Measurements from ENCODE around the gene ZNF331. TPM values are rescaled to one million over a fixed set of nuclear protein-coding genes. Genes with fewer than 3 reads are reported as not detected.

Gene ZNF331
- total and polyA plus RNA-seq, 2 donors = 7.6 to 26.9 TPM

- no peaks in the 10 kb centered on the region for H3K27me3 ChIP-seq (ENCODE audit: control insufficient read depth in 2 of 2, insufficient read depth in 1 of 2, low read length in 1 of 2)
- H3K4me3 ChIP-seq (ENCODE audit: low read length in 2 of 2) = no peak overlapping the region
- H3K9me3 ChIP-seq (ENCODE audit: control insufficient read depth in 2 of 2, insufficient read depth in 1 of 2, low read length in 1 of 2) = peaks cover 5% of the 10 kb centered on the region in 2 donors
- no peak for DNase-seq (ENCODE audit: low read depth in 6 of 9, low spot score in 9 of 9)
- H3K36me3 ChIP-seq (ENCODE audit: control insufficient read depth in 2 of 2, insufficient read depth in 2 of 2, low read length in 1 of 2) = peaks cover 2 to 4% of the 10 kb centered on the region in 2 donors
- H3K27ac ChIP-seq (ENCODE audit: low read depth in 1 of 2, low read length in 1 of 2) = no peak overlapping the region
- peaks cover 0 to 3% of the 10 kb centered on the region in 2 donors for H3K4me1 ChIP-seq (ENCODE audit: control insufficient read depth in 2 of 2, insufficient read depth in 2 of 2, low read length in 2 of 2)
- 98% methylated on average over 6 of the region's 6 CpGs for WGBS
Measured at GRCh38 chr19:53552001-53552721, 14.2 kb downstream of the ZNF331 start.

GRCh38 chr19:53553156-53553555, 15.2 kb downstream of the ZNF331 start:
- Histone ChIP-seq H3K36me3 (ENCODE audit: control insufficient read depth in 2 of 2, insufficient read depth in 2 of 2, low read length in 1 of 2) (peaks cover 4 to 5% of the 10 kb centered on the region in 2 donors), H3K4me3 (ENCODE audit: low read length in 2 of 2) (no peak overlapping the region), H3K27me3 (ENCODE audit: control insufficient read depth in 2 of 2, insufficient read depth in 1 of 2, low read length in 1 of 2) (no peaks in the 10 kb centered on the region), H3K9me3 (ENCODE audit: control insufficient read depth in 2 of 2, insufficient read depth in 1 of 2, low read length in 1 of 2) (peaks cover 5% of the 10 kb centered on the region in 2 donors), H3K27ac (ENCODE audit: low read depth in 1 of 2, low read length in 1 of 2) (no peak overlapping the region), H3K4me1 (ENCODE audit: control insufficient read depth in 2 of 2, insufficient read depth in 2 of 2, low read length in 2 of 2) (peaks cover 0 to 3% of the 10 kb centered on the region in 2 donors)
- no peak for DNase-seq (ENCODE audit: low read depth in 6 of 9, low spot score in 9 of 9)
- 98% methylated on average over 2 of the region's 2 CpGs for WGBS

GRCh38 chr19:53553865-53554791, 16.2 kb downstream of the ZNF331 start:
- Histone ChIP-seq H3K4me3 (ENCODE audit: low read length in 2 of 2) (peak overlapping the region; percentile 51 to 52), H3K36me3 (ENCODE audit: control insufficient read depth in 2 of 2, insufficient read depth in 2 of 2, low read length in 1 of 2) (peaks cover 5 to 8% of the 10 kb centered on the region in 2 donors), H3K4me1 (ENCODE audit: control insufficient read depth in 2 of 2, insufficient read depth in 2 of 2, low read length in 2 of 2) (peaks cover 0 to 3% of the 10 kb centered on the region in 2 donors), H3K27ac (ENCODE audit: low read depth in 1 of 2, low read length in 1 of 2) (peak overlapping the region; percentile 62 to 90), H3K9me3 (ENCODE audit: control insufficient read depth in 2 of 2, insufficient read depth in 1 of 2, low read length in 1 of 2) (peaks cover 5% of the 10 kb centered on the region in 2 donors), H3K27me3 (ENCODE audit: control insufficient read depth in 2 of 2, insufficient read depth in 1 of 2, low read length in 1 of 2) (no peaks in the 10 kb centered on the region)
- DNase-seq (ENCODE audit: low read depth in 6 of 9, low spot score in 9 of 9) = peak; percentile 65 to 90 (median 76)
- 55% methylated on average over 77 of the region's 77 CpGs for WGBS

GRCh38 chr19:53554804-53555203, 16.9 kb downstream of the ZNF331 start:
- Histone ChIP-seq H3K27ac (ENCODE audit: low read depth in 1 of 2, low read length in 1 of 2) (peak overlapping the region; percentile 55 to 90), H3K36me3 (ENCODE audit: control insufficient read depth in 2 of 2, insufficient read depth in 2 of 2, low read length in 1 of 2) (peaks cover 5 to 8% of the 10 kb centered on the region in 2 donors), H3K4me3 (ENCODE audit: low read length in 2 of 2) (peak overlapping the region; percentile 51 to 52), H3K9me3 (ENCODE audit: control insufficient read depth in 2 of 2, insufficient read depth in 1 of 2, low read length in 1 of 2) (peaks cover 5% of the 10 kb centered on the region in 2 donors), H3K4me1 (ENCODE audit: control insufficient read depth in 2 of 2, insufficient read depth in 2 of 2, low read length in 2 of 2) (peaks cover 0 to 3% of the 10 kb centered on the region in 2 donors), H3K27me3 (ENCODE audit: control insufficient read depth in 2 of 2, insufficient read depth in 1 of 2, low read length in 1 of 2) (no peaks in the 10 kb centered on the region)
- WGBS = 62% methylated on average over 24 of the region's 24 CpGs
- no peak for DNase-seq (ENCODE audit: low read depth in 6 of 9, low spot score in 9 of 9)

- H3K27me3 ChIP-seq (ENCODE audit: control insufficient read depth in 2 of 2, insufficient read depth in 1 of 2, low read length in 1 of 2) = no peaks in the 10 kb centered on the region
- H3K4me3 ChIP-seq (ENCODE audit: low read length in 2 of 2) = no peak overlapping the region
- no peak for DNase-seq (ENCODE audit: low read depth in 6 of 9, low spot score in 9 of 9)
- peaks cover 5% of the 10 kb centered on the region in 2 donors for H3K9me3 ChIP-seq (ENCODE audit: control insufficient read depth in 2 of 2, insufficient read depth in 1 of 2, low read length in 1 of 2)
- 89% methylated on average over 13 of the region's 13 CpGs for WGBS
- H3K36me3 ChIP-seq (ENCODE audit: control insufficient read depth in 2 of 2, insufficient read depth in 2 of 2, low read length in 1 of 2) = peaks cover 5 to 8% of the 10 kb centered on the region in 2 donors
- peaks cover 0 to 3% of the 10 kb centered on the region in 2 donors for H3K4me1 ChIP-seq (ENCODE audit: control insufficient read depth in 2 of 2, insufficient read depth in 2 of 2, low read length in 2 of 2)
- H3K27ac ChIP-seq (ENCODE audit: low read depth in 1 of 2, low read length in 1 of 2) = peak overlapping the region in 1 of 2 donors; percentile 18
Measured at GRCh38 chr19:53555352-53555751, 17.4 kb downstream of the ZNF331 start.

- no peaks in the 10 kb centered on the region for H3K4me1 ChIP-seq (ENCODE audit: control insufficient read depth in 2 of 2, insufficient read depth in 2 of 2, low read length in 2 of 2)
- peaks cover 12 to 35% of the 10 kb centered on the region in 2 donors for H3K36me3 ChIP-seq (ENCODE audit: control insufficient read depth in 2 of 2, insufficient read depth in 2 of 2, low read length in 1 of 2)
- no peak for DNase-seq (ENCODE audit: low read depth in 6 of 9, low spot score in 9 of 9)
- no peak overlapping the region for H3K4me3 ChIP-seq (ENCODE audit: low read length in 2 of 2)
- H3K27ac ChIP-seq (ENCODE audit: low read depth in 1 of 2, low read length in 1 of 2) = no peak overlapping the region
- 98% methylated on average over 12 of the region's 12 CpGs for WGBS
- H3K9me3 ChIP-seq (ENCODE audit: control insufficient read depth in 2 of 2, insufficient read depth in 1 of 2, low read length in 1 of 2) = peaks cover 3 to 6% of the 10 kb centered on the region in 2 donors
- no peaks in the 10 kb centered on the region for H3K27me3 ChIP-seq (ENCODE audit: control insufficient read depth in 2 of 2, insufficient read depth in 1 of 2, low read length in 1 of 2)
Measured at GRCh38 chr19:53571339-53571738, 33.4 kb downstream of the ZNF331 start.

- Histone ChIP-seq H3K27ac (ENCODE audit: low read depth in 1 of 2, low read length in 1 of 2) (no peak overlapping the region), H3K36me3 (ENCODE audit: control insufficient read depth in 2 of 2, insufficient read depth in 2 of 2, low read length in 1 of 2) (peaks cover 23 to 36% of the 10 kb centered on the region in 2 donors), H3K4me1 (ENCODE audit: control insufficient read depth in 2 of 2, insufficient read depth in 2 of 2, low read length in 2 of 2) (no peaks in the 10 kb centered on the region), H3K9me3 (ENCODE audit: control insufficient read depth in 2 of 2, insufficient read depth in 1 of 2, low read length in 1 of 2) (peaks cover 20 to 39% of the 10 kb centered on the region in 2 donors), H3K4me3 (ENCODE audit: low read length in 2 of 2) (no peak overlapping the region), H3K27me3 (ENCODE audit: control insufficient read depth in 2 of 2, insufficient read depth in 1 of 2, low read length in 1 of 2) (no peaks in the 10 kb centered on the region)
- WGBS = 94% methylated on average over 20 of the region's 20 CpGs
- no peak for DNase-seq (ENCODE audit: low read depth in 6 of 9, low spot score in 9 of 9)
Measured at GRCh38 chr19:53576941-53577653, 39.2 kb downstream of the ZNF331 start.

- Histone ChIP-seq H3K4me1 (ENCODE audit: control insufficient read depth in 2 of 2, insufficient read depth in 2 of 2, low read length in 2 of 2) (no peaks in the 10 kb centered on the region), H3K4me3 (ENCODE audit: low read length in 2 of 2) (no peak overlapping the region), H3K36me3 (ENCODE audit: control insufficient read depth in 2 of 2, insufficient read depth in 2 of 2, low read length in 1 of 2) (peaks cover 23 to 31% of the 10 kb centered on the region in 2 donors), H3K27me3 (ENCODE audit: control insufficient read depth in 2 of 2, insufficient read depth in 1 of 2, low read length in 1 of 2) (no peaks in the 10 kb centered on the region), H3K9me3 (ENCODE audit: control insufficient read depth in 2 of 2, insufficient read depth in 1 of 2, low read length in 1 of 2) (peaks cover 19 to 47% of the 10 kb centered on the region in 2 donors), H3K27ac (ENCODE audit: low read depth in 1 of 2, low read length in 1 of 2) (no peak overlapping the region)
- no peak for DNase-seq (ENCODE audit: low read depth in 6 of 9, low spot score in 9 of 9)
- WGBS = 98% methylated on average over 12 of the region's 12 CpGs
Measured at GRCh38 chr19:53577968-53578367, 40.0 kb downstream of the ZNF331 start.

Data from thymus (tissue), 11 donors.